HK-2 (cell line): ENCODE measurements around the gene RHOV.
A peak's percentile ranks its signal among the peaks of the same experiment; 100 is the strongest.
"Not testable (repeated sequence)": the region's sequence is repeated elsewhere in the genome, so short reads cannot be mapped to it uniquely, and the experiment has no call there.

Experiments
- DNase-seq: peaks from one replicate; pipeline ENCODE4 v3.0.0-alpha.2; 2018; ENCODE audit not compliant: unreplicated experiment

Gene RHOV

GRCh38 chr15:40872791-40873693, 992 bp downstream of the RHOV start:
- DNase-seq = no peak

- no peak for DNase-seq
These were observed 2.1 kb downstream of the RHOV start for GRCh38 chr15:40871749-40872617.

GRCh38 chr15:40870716-40871115, 3.3 kb downstream of the RHOV start:
- no peak for DNase-seq

- no peak for DNase-seq
These were observed 4.3 kb downstream of the RHOV start for GRCh38 chr15:40869686-40870085.

- DNase-seq = no peak
These were observed 6.8 kb downstream of the RHOV start for GRCh38 chr15:40867199-40867598.

GRCh38 chr15:40863660-40864270, 10.3 kb downstream of the RHOV start:
- no peak for DNase-seq

- DNase-seq = not testable (repeated sequence)
These were observed 12.9 kb downstream of the RHOV start for GRCh38 chr15:40861147-40861546.

- DNase-seq = peak; percentile 82
These were observed 14.7 kb downstream of the RHOV start for GRCh38 chr15:40859206-40859851.

- DNase-seq = no peak
These were observed 15.3 kb downstream of the RHOV start for GRCh38 chr15:40858706-40859105.

GRCh38 chr15:40857601-40858341, 16.3 kb downstream of the RHOV start:
- DNase-seq = peak; percentile 72

GRCh38 chr15:40856746-40857145, 17.3 kb downstream of the RHOV start:
- DNase-seq = no peak

- DNase-seq = no peak
These were observed 18.3 kb downstream of the RHOV start for GRCh38 chr15:40855706-40856234.

- no peak for DNase-seq
These were observed 19.9 kb downstream of the RHOV start for GRCh38 chr15:40854161-40854560.

- no peak for DNase-seq
These were observed 20.7 kb downstream of the RHOV start for GRCh38 chr15:40853241-40853890.

GRCh38 chr15:40852529-40852928, 21.5 kb downstream of the RHOV start:
- no peak for DNase-seq

- DNase-seq = no peak
These were observed 23.4 kb downstream of the RHOV start for GRCh38 chr15:40850576-40851112.

- DNase-seq = no peak
These were observed 26.6 kb downstream of the RHOV start for GRCh38 chr15:40847223-40847961.

- no peak for DNase-seq
These were observed 27.2 kb downstream of the RHOV start for GRCh38 chr15:40846841-40847222.
